Measurements from ENCODE around the gene JPH2. TPM values are rescaled to one million over a fixed set of nuclear protein-coding genes. Genes with fewer than 3 reads are reported as not detected.

JPH2 gene
- total RNA-seq, 2 experiments from 2014 or later = not detected

GRCh38 chr20:44074252-44075151 lies 112.5 kb downstream of the JPH2 start:
- POLR2A ChIA-PET = interaction anchor here (0.6 to 1.4 kb wide), 4 partner anchors 15 to 835 kb away, joined by 3 to 4 read pairs (median 4); partner anchors contain the start of gene PABPC1L
- Mint-ChIP-seq H3K4me1 (ENCODE audit: low read depth) (peaks cover 79% of the 10 kb centered on the region), H3K36me3 (ENCODE audit: low read depth) (no peaks in the 10 kb centered on the region), H3K27me3 (no peaks in the 10 kb centered on the region), H3K9me3 (no peaks in the 10 kb centered on the region), H3K27ac (peak overlapping the region; percentile 97), H3K4me3 (no peak overlapping the region)
- CTCF ChIA-PET = no interaction called here
- Histone ChIP-seq H3K27ac (ENCODE audit: low read depth in 1 of 2, low read length in 2 of 2) (no peak overlapping the region), H3K27me3 (ENCODE audit: control insufficient read depth in 1 of 2, insufficient read depth in 2 of 2, low read length in 2 of 2) (no peaks in the 10 kb centered on the region), H3K4me3 (ENCODE audit: low read length) (no peak overlapping the region), H3K36me3 (ENCODE audit: insufficient read depth, low read length) (no peaks in the 10 kb centered on the region), H3K9me3 (ENCODE audit: control insufficient read depth in 1 of 2, insufficient read depth in 1 of 2, low read length in 2 of 2) (no peaks in the 10 kb centered on the region), H3K4me1 (ENCODE audit: insufficient read depth, low read length) (peaks cover 61% of the 10 kb centered on the region)
- TF ChIP-seq CTCF (IDR thresholded peaks at IDR 0.05) = no peak
- ATAC-seq (ENCODE audit: poor library complexity) (no peak), DNase-seq (peak in 1 of 14 experiments; percentile 6)
- intact Hi-C loops (cut with DNase I, micrococcal nuclease) = loop anchor here (5.0 to 10.0 kb wide), 2 partner anchors 107 to 230 kb away; no protein-coding TSS in a partner anchor

GRCh38 chr20:44073675-44074071 lies 113.3 kb downstream of the JPH2 start:
- ATAC-seq (ENCODE audit: poor library complexity) (no peak), DNase-seq (no peak)
- peak overlapping the region; percentile 97 for H3K27ac Mint-ChIP-seq
- POLR2A ChIA-PET = interaction anchor here (1.0 to 1.4 kb wide), 2 partner anchors 14 to 323 kb away, joined by 4 read pairs; no protein-coding TSS in a partner anchor
- no peaks in the 10 kb centered on the region for H3K36me3 Mint-ChIP-seq (ENCODE audit: low read depth)
- no peaks in the 10 kb centered on the region for H3K36me3 ChIP-seq (ENCODE audit: insufficient read depth, low read length)
- peak overlapping the region; percentile 22 for H3K4me3 Mint-ChIP-seq
- H3K4me1 ChIP-seq (ENCODE audit: insufficient read depth, low read length) = peaks cover 69% of the 10 kb centered on the region
- no peak for TF ChIP-seq CTCF (IDR thresholded peaks at IDR 0.05)
- H3K27ac ChIP-seq (ENCODE audit: low read depth in 1 of 2, low read length in 2 of 2) = no peak overlapping the region
- no peaks in the 10 kb centered on the region for H3K9me3 ChIP-seq (ENCODE audit: control insufficient read depth in 1 of 2, insufficient read depth in 1 of 2, low read length in 2 of 2)
- H3K9me3 Mint-ChIP-seq = no peaks in the 10 kb centered on the region
- H3K4me3 ChIP-seq (ENCODE audit: low read length) = no peak overlapping the region
- intact Hi-C loops (cut with DNase I, micrococcal nuclease) = loop anchor here (5.0 to 10.0 kb wide), 2 partner anchors 106 to 229 kb away; no protein-coding TSS in a partner anchor
- H3K27me3 Mint-ChIP-seq = no peaks in the 10 kb centered on the region
- peaks cover 85% of the 10 kb centered on the region for H3K4me1 Mint-ChIP-seq (ENCODE audit: low read depth)
- H3K27me3 ChIP-seq (ENCODE audit: control insufficient read depth in 1 of 2, insufficient read depth in 2 of 2, low read length in 2 of 2) = no peaks in the 10 kb centered on the region
- CTCF ChIA-PET = no interaction called here

- no peak overlapping the region for H3K4me3 ChIP-seq (ENCODE audit: low read length)
- DNase-seq = peak in 2 of 14 experiments; percentile 33 to 42
- no peak for TF ChIP-seq CTCF (IDR thresholded peaks at IDR 0.05)
- ChIA-PET POLR2A (interaction anchor here (1.2 to 1.4 kb wide), 3 partner anchors 13 to 323 kb away, joined by 4 read pairs; no protein-coding TSS in a partner anchor), CTCF (no interaction called here)
- no peaks in the 10 kb centered on the region for H3K27me3 ChIP-seq (ENCODE audit: control insufficient read depth in 1 of 2, insufficient read depth in 2 of 2, low read length in 2 of 2)
- H3K27ac ChIP-seq (ENCODE audit: low read depth in 1 of 2, low read length in 2 of 2) = no peak overlapping the region
- Mint-ChIP-seq H3K27me3 (no peaks in the 10 kb centered on the region), H3K4me3 (peak overlapping the region; percentile 60), H3K4me1 (ENCODE audit: low read depth) (peaks cover 84% of the 10 kb centered on the region), H3K36me3 (ENCODE audit: low read depth) (no peaks in the 10 kb centered on the region), H3K27ac (peak overlapping the region; percentile 97), H3K9me3 (no peaks in the 10 kb centered on the region)
- H3K9me3 ChIP-seq (ENCODE audit: control insufficient read depth in 1 of 2, insufficient read depth in 1 of 2, low read length in 2 of 2) = no peaks in the 10 kb centered on the region
- intact Hi-C loops (cut with DNase I, micrococcal nuclease) = loop anchor here (5.0 to 10.0 kb wide), 2 partner anchors 106 to 228 kb away; no protein-coding TSS in a partner anchor
- H3K36me3 ChIP-seq (ENCODE audit: insufficient read depth, low read length) = no peaks in the 10 kb centered on the region
- peaks cover 74% of the 10 kb centered on the region for H3K4me1 ChIP-seq (ENCODE audit: insufficient read depth, low read length)
- ATAC-seq (ENCODE audit: poor library complexity) = no peak
Observed at GRCh38 chr20:44073011-44073674, 113.8 kb downstream of the JPH2 start.

Data from CD4-positive, alpha-beta T cell (primary cell).